HCT116 (cell line): ENCODE data around the gene SPATS2L. TPM values are rescaled to one million over a fixed set of nuclear protein-coding genes. Genes with fewer than 3 reads are reported as not detected.

Source experiments
- ATAC-seq: fragments of 200-7000 bp; cut with Tn5 transposase; 2 replicates; pipeline ENCODE4 v1.9.1; 2020; ENCODE audit warnings: mild to moderate bottlenecking, moderate library complexity
- BruUV-seq: library from RNA; stranded (reverse); fragments of 400-500 nt; replicated peaks from 2 replicates; lab custom pipeline; 2021; lab: Mats Ljungman, UMichigan
- CTCF ChIA-PET: fragments of 300-600 bp; sonication (Branson Sonifier 250); formaldehyde crosslinking; loops from one replicate; lab custom pipeline; 2021; ENCODE audit warnings: antibody characterized with exemption; lab: Charles Lee
- POLR2A ChIA-PET: fragments of 300-600, 350-600 bp; sonication (Branson Sonifier 250); formaldehyde crosslinking; loops from one replicate; lab custom pipeline; 2021; ENCODE audit warnings: antibody characterized with exemption; lab: Charles Lee
- RAD21 ChIA-PET, 2 experiments: fragments of 300-600 bp; sonication (Branson Sonifier 250); formaldehyde crosslinking; loops; one replicate each; lab custom pipeline; 2023; ENCODE audit warnings: low total read pairs in 2 of 2; ENCODE audit not compliant: uncharacterized antibody in 2 of 2, unreplicated experiment in 2 of 2, low non-redundant PET in 1 of 2; lab: Charles Lee
- DNase-seq: peaks from one replicate; pipeline ENCODE4 v3.0.0-alpha.2; 2010; ENCODE audit warnings: low read depth, low spot score
- H2AFZ ChIP-seq: fragments of 200-600 bp; shearing (Covaris generic), sonication (generic); 2 replicates; pipeline ENCODE4 v1.6.1; 2017; ENCODE audit warnings: low read depth, mixed run types, mixed read lengths, antibody characterized with exemption, low read length; ENCODE audit not compliant: poor library complexity, severe bottlenecking
- H3K27ac ChIP-seq: 2 replicates; pipeline ENCODE4 v1.5.1; 2012; ENCODE audit warnings: low read depth, low read length
- H3K27me3 ChIP-seq: fragments of 200-600 bp; sonication (generic); 2 replicates; pipeline ENCODE4 v1.6.1; 2016; ENCODE audit warnings: mixed run types, low read length, mixed read lengths; ENCODE audit not compliant: insufficient read depth
- H3K36me3 ChIP-seq, 2 experiments: fragments of 200-500 bp in 1 of 2; fragments of 200-600 bp in 1 of 2; sonication (Bioruptor generic) in 1 of 2; sonication (generic) in 1 of 2; 2 replicates each; pipeline versions ENCODE4 v1.5.1 to v1.6.1; 2014 to 2016; ENCODE audit warnings: low read length in 2 of 2, inconsistent platforms in 1 of 2, mixed read lengths in 1 of 2, mixed run types in 1 of 2; ENCODE audit not compliant: insufficient read depth in 2 of 2, control insufficient read depth in 1 of 2
- H3K4me1 ChIP-seq, 2 experiments: fragments of 200-600 bp in 1 of 2; sonication (generic) in 1 of 2; 2 replicates each; pipeline versions ENCODE4 v1.5.1 to v1.6.1; 2012 to 2017; ENCODE audit warnings: low read length in 2 of 2, inconsistent platforms in 1 of 2, mild to moderate bottlenecking in 1 of 2, mixed read lengths in 1 of 2, mixed run types in 1 of 2, moderate library complexity in 1 of 2; ENCODE audit not compliant: insufficient read depth in 2 of 2, control insufficient read depth in 1 of 2
- H3K4me2 ChIP-seq: fragments of 200-600 bp; sonication (generic); 2 replicates; pipeline ENCODE4 v1.6.1; 2017; ENCODE audit warnings: mixed run types, low read length, mixed read lengths
- H3K4me3 ChIP-seq, 2 experiments: fragments of 200-600 bp in 1 of 2; sonication (generic) in 1 of 2; replicated peaks in 1 of 2; 2 replicates each; pipeline ENCODE4 v1.5.1; 2011 to 2016; ENCODE audit warnings: low read length in 2 of 2, control low read depth in 1 of 2, low read depth in 1 of 2, mild to moderate bottlenecking in 1 of 2, mixed read lengths in 1 of 2, mixed run types in 1 of 2
- H3K79me2 ChIP-seq: fragments of 200-600 bp; sonication (generic); 2 replicates; pipeline ENCODE4 v1.6.1; 2017; ENCODE audit warnings: mild to moderate bottlenecking, mixed run types, low read length, moderate library complexity, mixed read lengths; ENCODE audit not compliant: insufficient read depth
- H3K9ac ChIP-seq: fragments of 200-600 bp; sonication (generic); 2 replicates; pipeline ENCODE4 v1.6.1; 2016; ENCODE audit warnings: low read length, mixed read lengths
- H3K9me2 ChIP-seq: fragments of 200-600 bp; sonication (generic), shearing (Covaris generic); 2 replicates; pipeline ENCODE4 v1.6.1; 2017; ENCODE audit warnings: mixed run types, mild to moderate bottlenecking, moderate library complexity; ENCODE audit not compliant: insufficient read depth
- H3K9me3 ChIP-seq, 2 experiments: fragments of 200-500 bp in 1 of 2; fragments of 200-600 bp in 1 of 2; sonication (Bioruptor generic) in 1 of 2; sonication (generic) in 1 of 2; 2 replicates each; pipeline ENCODE4 v1.6.1; 2014 to 2017; ENCODE audit warnings: low read length in 2 of 2, mixed read lengths in 2 of 2, inconsistent platforms in 1 of 2, low read depth in 1 of 2, mild to moderate bottlenecking in 1 of 2, mixed run types in 1 of 2, moderate library complexity in 1 of 2; ENCODE audit not compliant: control insufficient read depth in 1 of 2, insufficient read depth in 1 of 2
- H4K20me1 ChIP-seq: fragments of 200-600 bp; sonication (generic), shearing (Covaris generic); 2 replicates; pipeline ENCODE4 v1.6.1; 2017; ENCODE audit warnings: mixed run types, mild to moderate bottlenecking, moderate library complexity; ENCODE audit not compliant: insufficient read depth
- CEBPB ChIP-seq: IDR thresholded peaks from 2 replicates; pipeline ENCODE4 v1.6.1; 2012; ENCODE audit warnings: low read depth
- ELF1 ChIP-seq: IDR thresholded peaks from 2 replicates; pipeline ENCODE4 v1.6.1; 2012; ENCODE audit warnings: low read depth, borderline replicate concordance
- TCF7L2 ChIP-seq: IDR thresholded peaks from 2 replicates; pipeline ENCODE4 v1.7.0; 2011; ENCODE audit warnings: borderline replicate concordance, inconsistent platforms; ENCODE audit not compliant: insufficient read depth, insufficient read length; ENCODE audit errors: extremely low read depth
- ZNF274 ChIP-seq: fragments of 200-500 bp; sonication (Bioruptor generic); IDR thresholded peaks from 2 replicates; pipeline ENCODE4 v1.6.1; 2014; ENCODE audit warnings: mild to moderate bottlenecking, low read depth, low read length, inconsistent platforms
- intact Hi-C: fragments of 100-400 bp; cut with micrococcal nuclease; formaldehyde crosslinking; loops from 2 replicates; pipeline ENCODE4 v1.10.0; 2022
- total RNA-seq: library from RNA; stranded (reverse); gene quantifications from one replicate; pipeline ENCODE4 v1.2.1, GENCODE V29; 2021; ENCODE audit not compliant: unreplicated experiment
- TF ChIP-seq, protein P1 (sequence below): IDR thresholded peaks from 2 replicates; pipeline ENCODE4 v1.6.1; 2012; ENCODE audit warnings: low read depth
- TF ChIP-seq, protein P2 (sequence below): IDR thresholded peaks from 2 replicates; pipeline ENCODE4 v1.6.1; 2011; ENCODE audit warnings: mild to moderate bottlenecking, low read length, moderate library complexity; ENCODE audit not compliant: insufficient replicate concordance; ENCODE audit errors: extremely low read depth

The SPATS2L gene
- total RNA-seq, 1 experiment from 2014 or later: 87.1 TPM

DNA sequence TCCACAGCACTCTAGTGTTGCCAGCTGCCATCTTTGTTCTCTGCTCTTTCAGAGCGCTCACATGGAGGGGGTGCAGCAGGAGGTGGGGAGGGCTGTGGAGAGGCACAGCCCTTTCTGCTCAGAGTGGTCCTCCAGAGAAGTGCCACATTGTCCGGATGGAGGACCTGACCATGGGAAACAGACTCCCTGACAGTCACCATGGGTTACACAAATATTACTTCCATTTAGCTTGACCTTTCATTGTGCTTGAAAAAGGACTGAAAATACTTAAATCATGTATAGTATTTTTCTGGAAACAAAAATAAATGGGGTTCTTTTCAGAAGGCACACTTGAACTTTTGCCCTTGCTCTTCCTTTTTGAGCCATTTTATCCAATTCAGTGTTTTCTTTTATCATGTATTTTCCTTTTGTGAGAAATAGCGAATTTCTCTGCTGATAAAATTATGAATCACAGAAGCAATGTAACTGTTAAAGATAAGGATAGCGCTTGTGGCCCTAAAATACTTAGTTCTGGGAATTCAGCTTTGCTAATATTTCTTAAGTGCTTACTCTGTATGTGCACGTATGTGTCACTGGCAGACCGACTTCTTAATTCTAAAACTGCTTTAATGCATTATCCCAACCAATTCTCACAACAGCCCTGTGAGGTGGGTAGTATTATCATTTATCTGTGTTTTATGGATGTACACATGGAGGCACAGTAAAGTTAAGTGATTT lies 34.2 kb downstream of the SPATS2L start:
- ChIA-PET POLR2A (no interaction called here), CTCF (no interaction called here), RAD21 (no interaction called here)
- Histone ChIP-seq H3K4me3 (no peak overlapping the region), H3K9me2 (no peaks in the 10 kb centered on the region), H3K27me3 (no peaks in the 10 kb centered on the region), H3K4me1 (peaks cover 27 to 41% of the 10 kb centered on the region in 2 experiments), H2AFZ (no peak overlapping the region), H3K9ac (no peak overlapping the region), H3K4me2 (no peak overlapping the region), H4K20me1 (no peaks in the 10 kb centered on the region), H3K27ac (no peak overlapping the region), H3K79me2 (peaks cover 72% of the 10 kb centered on the region), H3K9me3 (no peaks in the 10 kb centered on the region), H3K36me3 (no peaks in the 10 kb centered on the region)
- intact Hi-C loops: no loop called here
- BruUV-seq: no TSS peak
- DNase-seq (no peak), ATAC-seq (no peak)
- TF ChIP-seq CEBPB (no peak), ZNF274 (no peak), ELF1 (no peak), TCF7L2 (no peak)
- TF ChIP-seq, protein P1, sequence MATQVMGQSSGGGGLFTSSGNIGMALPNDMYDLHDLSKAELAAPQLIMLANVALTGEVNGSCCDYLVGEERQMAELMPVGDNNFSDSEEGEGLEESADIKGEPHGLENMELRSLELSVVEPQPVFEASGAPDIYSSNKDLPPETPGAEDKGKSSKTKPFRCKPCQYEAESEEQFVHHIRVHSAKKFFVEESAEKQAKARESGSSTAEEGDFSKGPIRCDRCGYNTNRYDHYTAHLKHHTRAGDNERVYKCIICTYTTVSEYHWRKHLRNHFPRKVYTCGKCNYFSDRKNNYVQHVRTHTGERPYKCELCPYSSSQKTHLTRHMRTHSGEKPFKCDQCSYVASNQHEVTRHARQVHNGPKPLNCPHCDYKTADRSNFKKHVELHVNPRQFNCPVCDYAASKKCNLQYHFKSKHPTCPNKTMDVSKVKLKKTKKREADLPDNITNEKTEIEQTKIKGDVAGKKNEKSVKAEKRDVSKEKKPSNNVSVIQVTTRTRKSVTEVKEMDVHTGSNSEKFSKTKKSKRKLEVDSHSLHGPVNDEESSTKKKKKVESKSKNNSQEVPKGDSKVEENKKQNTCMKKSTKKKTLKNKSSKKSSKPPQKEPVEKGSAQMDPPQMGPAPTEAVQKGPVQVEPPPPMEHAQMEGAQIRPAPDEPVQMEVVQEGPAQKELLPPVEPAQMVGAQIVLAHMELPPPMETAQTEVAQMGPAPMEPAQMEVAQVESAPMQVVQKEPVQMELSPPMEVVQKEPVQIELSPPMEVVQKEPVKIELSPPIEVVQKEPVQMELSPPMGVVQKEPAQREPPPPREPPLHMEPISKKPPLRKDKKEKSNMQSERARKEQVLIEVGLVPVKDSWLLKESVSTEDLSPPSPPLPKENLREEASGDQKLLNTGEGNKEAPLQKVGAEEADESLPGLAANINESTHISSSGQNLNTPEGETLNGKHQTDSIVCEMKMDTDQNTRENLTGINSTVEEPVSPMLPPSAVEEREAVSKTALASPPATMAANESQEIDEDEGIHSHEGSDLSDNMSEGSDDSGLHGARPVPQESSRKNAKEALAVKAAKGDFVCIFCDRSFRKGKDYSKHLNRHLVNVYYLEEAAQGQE: no peak
- TF ChIP-seq, protein P2, sequence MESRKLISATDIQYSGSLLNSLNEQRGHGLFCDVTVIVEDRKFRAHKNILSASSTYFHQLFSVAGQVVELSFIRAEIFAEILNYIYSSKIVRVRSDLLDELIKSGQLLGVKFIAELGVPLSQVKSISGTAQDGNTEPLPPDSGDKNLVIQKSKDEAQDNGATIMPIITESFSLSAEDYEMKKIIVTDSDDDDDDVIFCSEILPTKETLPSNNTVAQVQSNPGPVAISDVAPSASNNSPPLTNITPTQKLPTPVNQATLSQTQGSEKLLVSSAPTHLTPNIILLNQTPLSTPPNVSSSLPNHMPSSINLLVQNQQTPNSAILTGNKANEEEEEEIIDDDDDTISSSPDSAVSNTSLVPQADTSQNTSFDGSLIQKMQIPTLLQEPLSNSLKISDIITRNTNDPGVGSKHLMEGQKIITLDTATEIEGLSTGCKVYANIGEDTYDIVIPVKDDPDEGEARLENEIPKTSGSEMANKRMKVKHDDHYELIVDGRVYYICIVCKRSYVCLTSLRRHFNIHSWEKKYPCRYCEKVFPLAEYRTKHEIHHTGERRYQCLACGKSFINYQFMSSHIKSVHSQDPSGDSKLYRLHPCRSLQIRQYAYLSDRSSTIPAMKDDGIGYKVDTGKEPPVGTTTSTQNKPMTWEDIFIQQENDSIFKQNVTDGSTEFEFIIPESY: no peak
